ENCODE data around the gene PLA2G4E. TPM values are rescaled to one million over a fixed set of nuclear protein-coding genes. Genes with fewer than 3 reads are reported as not detected.

The PLA2G4E gene
- total RNA-seq, 1 experiment from 2014 or later = not detected

DNA sequence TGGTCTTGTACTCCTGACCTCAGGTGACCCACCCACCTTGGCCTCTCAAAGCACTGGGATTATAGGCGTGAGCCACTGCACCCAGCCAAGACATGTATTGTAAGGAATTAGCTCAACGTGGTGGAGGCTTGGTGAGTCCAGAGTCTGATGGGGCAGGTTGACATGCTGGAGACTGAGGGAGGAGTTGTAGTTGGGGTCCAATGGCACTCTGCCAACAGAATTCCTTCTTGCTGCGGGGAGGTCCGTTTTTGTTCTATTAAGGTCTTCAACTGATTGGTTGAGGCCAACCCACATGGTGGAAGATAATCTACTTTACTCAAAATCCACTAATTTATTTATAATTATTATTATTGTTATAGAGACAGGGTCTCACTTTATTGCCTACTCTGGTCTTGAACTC is 43.4 kb upstream of the PLA2G4E start:
- Histone ChIP-seq H3K27ac (ENCODE audit: low read depth, low read length, poor library complexity, severe bottlenecking) (no peak overlapping the region), H3K4me1 (ENCODE audit: insufficient read depth, low read length, poor library complexity, severe bottlenecking) (no peaks in the 10 kb centered on the region), H3K36me3 (ENCODE audit: insufficient read depth, low read length, poor library complexity, severe bottlenecking) (no peaks in the 10 kb centered on the region), H3K27me3 (replicated peaks; ENCODE audit: insufficient read depth, low read depth, low read length, poor library complexity) (no peaks in the 10 kb centered on the region), H3K9me3 (ENCODE audit: low read depth, low read length, poor library complexity, severe bottlenecking) (no peaks in the 10 kb centered on the region), H3K4me3 (ENCODE audit: low read depth, low read length, poor library complexity, severe bottlenecking) (no peak overlapping the region)
- DNase-seq (ENCODE audit: low spot score) = no peak
- intact Hi-C loops (cut with micrococcal nuclease; ENCODE audit: unreplicated experiment) = loop anchor here (10.0 kb wide), 1 partner anchor 591 kb away; no protein-coding TSS in a partner anchor
- POLR2A ChIA-PET (ENCODE audit: low non-redundant PET) = no interaction called here
- TF ChIP-seq, protein P1, sequence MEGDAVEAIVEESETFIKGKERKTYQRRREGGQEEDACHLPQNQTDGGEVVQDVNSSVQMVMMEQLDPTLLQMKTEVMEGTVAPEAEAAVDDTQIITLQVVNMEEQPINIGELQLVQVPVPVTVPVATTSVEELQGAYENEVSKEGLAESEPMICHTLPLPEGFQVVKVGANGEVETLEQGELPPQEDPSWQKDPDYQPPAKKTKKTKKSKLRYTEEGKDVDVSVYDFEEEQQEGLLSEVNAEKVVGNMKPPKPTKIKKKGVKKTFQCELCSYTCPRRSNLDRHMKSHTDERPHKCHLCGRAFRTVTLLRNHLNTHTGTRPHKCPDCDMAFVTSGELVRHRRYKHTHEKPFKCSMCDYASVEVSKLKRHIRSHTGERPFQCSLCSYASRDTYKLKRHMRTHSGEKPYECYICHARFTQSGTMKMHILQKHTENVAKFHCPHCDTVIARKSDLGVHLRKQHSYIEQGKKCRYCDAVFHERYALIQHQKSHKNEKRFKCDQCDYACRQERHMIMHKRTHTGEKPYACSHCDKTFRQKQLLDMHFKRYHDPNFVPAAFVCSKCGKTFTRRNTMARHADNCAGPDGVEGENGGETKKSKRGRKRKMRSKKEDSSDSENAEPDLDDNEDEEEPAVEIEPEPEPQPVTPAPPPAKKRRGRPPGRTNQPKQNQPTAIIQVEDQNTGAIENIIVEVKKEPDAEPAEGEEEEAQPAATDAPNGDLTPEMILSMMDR (conservative IDR thresholded peaks at IDR 0.05; ENCODE audit: low read depth, low read length) = no peak
- TF ChIP-seq EZH2 (IDR thresholded peaks at IDR 0.05; ENCODE audit: borderline replicate concordance, low read depth, low read length, poor library complexity, severe bottlenecking) = no peak
- CTCF ChIA-PET = no interaction called here
- no TSS peak for BruUV-seq (replicated peaks)

DNA sequence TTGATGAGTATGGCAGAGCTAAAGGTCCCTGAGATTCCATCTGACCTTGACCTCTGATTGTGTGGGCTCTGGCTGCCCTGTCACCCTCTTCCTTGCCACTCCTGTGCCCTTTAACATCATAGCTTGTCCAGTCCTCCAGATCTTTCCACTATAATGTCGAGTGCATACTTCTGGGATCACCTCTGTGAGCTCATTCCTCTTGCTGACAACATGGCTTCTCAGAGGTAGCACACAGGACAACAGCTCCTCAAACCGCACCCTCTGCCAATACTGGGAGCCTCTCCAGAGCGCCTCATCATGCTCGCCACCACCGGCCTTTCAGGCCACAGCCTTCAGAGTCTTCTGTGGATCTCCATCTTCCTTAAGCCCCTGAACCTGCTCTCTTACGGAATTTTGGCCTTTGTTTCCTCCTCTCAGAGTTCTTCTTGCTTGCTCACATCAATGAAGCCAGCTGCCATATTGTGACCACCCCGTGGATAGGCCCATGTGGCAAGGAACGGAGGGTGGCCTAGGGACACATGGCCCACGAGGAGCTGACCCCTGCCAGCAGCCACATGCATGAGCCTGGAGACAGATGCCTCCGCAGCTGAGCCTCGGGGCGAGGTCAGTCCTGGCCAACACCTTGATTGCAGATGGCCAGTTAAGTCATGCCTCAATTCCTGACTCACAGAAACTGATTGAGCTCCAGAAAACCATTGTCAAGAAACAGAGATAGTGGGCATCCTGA is 42.4 kb upstream of the PLA2G4E start:
- Histone ChIP-seq H3K4me1 (ENCODE audit: insufficient read depth, low read length, poor library complexity, severe bottlenecking) (no peaks in the 10 kb centered on the region), H3K36me3 (ENCODE audit: insufficient read depth, low read length, poor library complexity, severe bottlenecking) (no peaks in the 10 kb centered on the region), H3K27me3 (replicated peaks; ENCODE audit: insufficient read depth, low read depth, low read length, poor library complexity) (no peaks in the 10 kb centered on the region), H3K27ac (ENCODE audit: low read depth, low read length, poor library complexity, severe bottlenecking) (no peak overlapping the region), H3K9me3 (ENCODE audit: low read depth, low read length, poor library complexity, severe bottlenecking) (no peaks in the 10 kb centered on the region), H3K4me3 (ENCODE audit: low read depth, low read length, poor library complexity, severe bottlenecking) (no peak overlapping the region)
- no TSS peak for BruUV-seq (replicated peaks)
- POLR2A ChIA-PET (ENCODE audit: low non-redundant PET) = no interaction called here
- CTCF ChIA-PET = interaction anchor here (0.5 to 1.1 kb wide), 3 partner anchors 9 to 289 kb away, joined by 3 to 4 read pairs (median 3); no protein-coding TSS in a partner anchor
- no peak for TF ChIP-seq EZH2 (IDR thresholded peaks at IDR 0.05; ENCODE audit: borderline replicate concordance, low read depth, low read length, poor library complexity, severe bottlenecking)
- TF ChIP-seq, protein P1 (conservative IDR thresholded peaks at IDR 0.05; ENCODE audit: low read depth, low read length) = no peak
- DNase-seq (ENCODE audit: low spot score) = no peak
- intact Hi-C loops (cut with micrococcal nuclease; ENCODE audit: unreplicated experiment) = loop anchor here (10.0 kb wide), 1 partner anchor 592 kb away; no protein-coding TSS in a partner anchor

DNA sequence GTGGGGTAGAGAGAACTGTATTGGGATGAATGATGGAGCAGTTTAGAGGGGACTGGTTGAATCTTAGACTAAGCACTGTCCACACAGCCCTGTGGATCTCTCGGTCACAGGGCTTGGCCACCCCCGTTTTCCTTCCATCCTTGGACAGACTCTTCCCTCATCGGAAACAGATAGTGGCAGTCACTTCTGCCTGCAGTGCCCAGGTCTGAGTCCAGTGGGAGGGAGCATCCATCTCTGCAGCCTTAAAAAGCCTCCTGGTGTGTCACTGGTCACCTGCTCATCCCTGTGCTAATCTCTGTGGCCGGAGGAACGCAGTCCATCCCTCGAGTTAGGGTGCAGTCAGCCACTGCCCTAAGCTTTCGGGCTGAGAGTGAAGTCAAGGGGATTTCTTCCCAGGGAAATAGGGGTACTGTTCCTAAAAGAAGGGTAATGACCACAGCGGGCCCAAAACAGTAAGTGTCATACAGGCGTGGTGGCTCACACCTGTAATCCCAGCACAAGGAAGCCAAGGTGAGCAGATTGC is 41.5 kb upstream of the PLA2G4E start:
- Histone ChIP-seq H3K36me3 (ENCODE audit: insufficient read depth, low read length, poor library complexity, severe bottlenecking) (no peaks in the 10 kb centered on the region), H3K27me3 (replicated peaks; ENCODE audit: insufficient read depth, low read depth, low read length, poor library complexity) (no peaks in the 10 kb centered on the region), H3K4me1 (ENCODE audit: insufficient read depth, low read length, poor library complexity, severe bottlenecking) (no peaks in the 10 kb centered on the region), H3K4me3 (ENCODE audit: low read depth, low read length, poor library complexity, severe bottlenecking) (no peak overlapping the region), H3K27ac (ENCODE audit: low read depth, low read length, poor library complexity, severe bottlenecking) (no peak overlapping the region), H3K9me3 (ENCODE audit: low read depth, low read length, poor library complexity, severe bottlenecking) (no peaks in the 10 kb centered on the region)
- no peak for TF ChIP-seq EZH2 (IDR thresholded peaks at IDR 0.05; ENCODE audit: borderline replicate concordance, low read depth, low read length, poor library complexity, severe bottlenecking)
- TF ChIP-seq, protein P1 (conservative IDR thresholded peaks at IDR 0.05; ENCODE audit: low read depth, low read length) = no peak
- no TSS peak for BruUV-seq (replicated peaks)
- DNase-seq (ENCODE audit: low spot score) = no peak
- intact Hi-C loops (cut with micrococcal nuclease; ENCODE audit: unreplicated experiment) = loop anchor here (10.0 kb wide), 1 partner anchor 592 kb away; no protein-coding TSS in a partner anchor
- ChIA-PET POLR2A (ENCODE audit: low non-redundant PET) (no interaction called here), CTCF (interaction anchor here (0.6 to 1.1 kb wide), 4 partner anchors 18 to 370 kb away, joined by 3 to 4 read pairs (median 3); no protein-coding TSS in a partner anchor)
